SH-SY5Y (cell line): ENCODE data around the gene ATP13A1.

Source experiments
- GATA2 ChIP-seq: IDR thresholded peaks from 2 replicates; pipeline ENCODE4 v1.6.1; 2011; ENCODE audit warnings: mild to moderate bottlenecking, low read depth, low read length
- GATA3 ChIP-seq: IDR thresholded peaks from 2 replicates; pipeline ENCODE4 v1.6.1; 2011; ENCODE audit warnings: low read depth, mild to moderate bottlenecking, low read length, moderate library complexity

Gene ATP13A1

GRCh38 chr19:19619181-19619848 lies 44.2 kb downstream of the ATP13A1 start:
- TF ChIP-seq GATA2 (no peak), GATA3 (no peak)

GRCh38 chr19:19618219-19619051 lies 45.0 kb downstream of the ATP13A1 start, which contains the start of gene PBX4:
Gene PBX4 (minus strand): TSS chr19:19618687. CDS start chr19:19618629, 58 bp downstream.
- TF ChIP-seq GATA3 (no peak), GATA2 (no peak; the same call in 1 of the 2 replicates)

- no peak for TF ChIP-seq GATA2
- no peak for TF ChIP-seq GATA3
These were observed 48.4 kb downstream of the ATP13A1 start for GRCh38 chr19:19615086-19615485.

- TF ChIP-seq GATA3 = no peak
- TF ChIP-seq GATA2 = no peak
These were observed 50.0 kb downstream of the ATP13A1 start for GRCh38 chr19:19613506-19613905.

GRCh38 chr19:19610376-19611202 lies 52.9 kb downstream of the ATP13A1 start:
- no peak for TF ChIP-seq GATA2
- TF ChIP-seq GATA3 = no peak

- TF ChIP-seq GATA2 (no peak), GATA3 (no peak)
These were observed 57.5 kb downstream of the ATP13A1 start for GRCh38 chr19:19606021-19606420.

GRCh38 chr19:19602713-19603324 lies 60.7 kb downstream of the ATP13A1 start:
- TF ChIP-seq GATA2 (no peak), GATA3 (no peak)

GRCh38 chr19:19602136-19602712 lies 61.3 kb downstream of the ATP13A1 start:
- no peak for TF ChIP-seq GATA3
- TF ChIP-seq GATA2 = no peak

GRCh38 chr19:19600793-19601330 lies 62.6 kb downstream of the ATP13A1 start:
- TF ChIP-seq GATA2 = no peak
- TF ChIP-seq GATA3 = no peak

- TF ChIP-seq GATA2 (no peak), GATA3 (no peak)
These were observed 65.6 kb downstream of the ATP13A1 start for GRCh38 chr19:19597809-19598306.
